Measurements from ENCODE around the gene SLC5A10.

SLC5A10 gene

DNA sequence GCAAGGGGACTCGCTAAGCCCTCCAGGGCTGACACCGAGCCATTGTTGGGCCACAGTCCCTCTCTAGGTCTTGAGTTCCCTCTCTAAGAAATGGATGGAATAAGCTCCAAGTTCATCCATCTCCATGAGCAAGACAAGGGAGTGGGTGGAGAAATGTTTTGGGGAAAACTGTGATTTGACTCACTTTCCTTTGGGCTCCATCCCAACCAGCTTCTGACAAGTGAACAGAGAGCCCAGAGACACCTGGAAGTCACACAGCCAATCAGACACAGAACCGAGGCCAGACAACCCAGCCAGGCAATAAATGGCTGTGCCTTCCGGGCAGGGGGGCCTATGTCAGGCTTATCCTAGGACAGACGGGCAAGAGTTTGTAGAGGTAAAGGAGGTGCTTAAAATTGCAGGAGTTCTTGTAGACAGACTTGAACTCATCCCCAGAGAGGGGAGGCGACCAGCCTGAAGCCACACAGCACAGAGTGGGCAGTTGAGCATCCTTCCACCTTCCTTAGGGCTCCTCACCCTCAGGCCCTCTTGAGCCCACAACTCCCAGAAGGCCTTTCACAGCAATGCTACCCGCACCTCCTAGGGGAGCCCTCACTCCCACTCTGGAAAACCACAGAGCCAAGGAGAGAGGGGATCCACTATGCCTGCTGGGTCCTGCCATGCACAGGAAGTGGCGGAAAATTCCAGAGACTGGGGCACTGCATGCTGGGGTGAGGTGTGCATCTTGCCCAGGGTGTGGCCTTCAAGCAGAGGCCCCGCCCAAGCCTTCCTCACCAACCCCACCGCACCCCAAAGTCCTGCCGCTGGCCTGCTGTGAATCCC lies 62.1 kb downstream of the SLC5A10 start:
- H3K4me3 ChIP-seq (ENCODE audit: low read length), result no peak overlapping the region
- no peak for DNase-seq (ENCODE audit: low read depth)
- TF ChIP-seq, protein P1, sequence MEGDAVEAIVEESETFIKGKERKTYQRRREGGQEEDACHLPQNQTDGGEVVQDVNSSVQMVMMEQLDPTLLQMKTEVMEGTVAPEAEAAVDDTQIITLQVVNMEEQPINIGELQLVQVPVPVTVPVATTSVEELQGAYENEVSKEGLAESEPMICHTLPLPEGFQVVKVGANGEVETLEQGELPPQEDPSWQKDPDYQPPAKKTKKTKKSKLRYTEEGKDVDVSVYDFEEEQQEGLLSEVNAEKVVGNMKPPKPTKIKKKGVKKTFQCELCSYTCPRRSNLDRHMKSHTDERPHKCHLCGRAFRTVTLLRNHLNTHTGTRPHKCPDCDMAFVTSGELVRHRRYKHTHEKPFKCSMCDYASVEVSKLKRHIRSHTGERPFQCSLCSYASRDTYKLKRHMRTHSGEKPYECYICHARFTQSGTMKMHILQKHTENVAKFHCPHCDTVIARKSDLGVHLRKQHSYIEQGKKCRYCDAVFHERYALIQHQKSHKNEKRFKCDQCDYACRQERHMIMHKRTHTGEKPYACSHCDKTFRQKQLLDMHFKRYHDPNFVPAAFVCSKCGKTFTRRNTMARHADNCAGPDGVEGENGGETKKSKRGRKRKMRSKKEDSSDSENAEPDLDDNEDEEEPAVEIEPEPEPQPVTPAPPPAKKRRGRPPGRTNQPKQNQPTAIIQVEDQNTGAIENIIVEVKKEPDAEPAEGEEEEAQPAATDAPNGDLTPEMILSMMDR (conservative IDR thresholded peaks at IDR 0.05; ENCODE audit: low read length), result no peak

DNA sequence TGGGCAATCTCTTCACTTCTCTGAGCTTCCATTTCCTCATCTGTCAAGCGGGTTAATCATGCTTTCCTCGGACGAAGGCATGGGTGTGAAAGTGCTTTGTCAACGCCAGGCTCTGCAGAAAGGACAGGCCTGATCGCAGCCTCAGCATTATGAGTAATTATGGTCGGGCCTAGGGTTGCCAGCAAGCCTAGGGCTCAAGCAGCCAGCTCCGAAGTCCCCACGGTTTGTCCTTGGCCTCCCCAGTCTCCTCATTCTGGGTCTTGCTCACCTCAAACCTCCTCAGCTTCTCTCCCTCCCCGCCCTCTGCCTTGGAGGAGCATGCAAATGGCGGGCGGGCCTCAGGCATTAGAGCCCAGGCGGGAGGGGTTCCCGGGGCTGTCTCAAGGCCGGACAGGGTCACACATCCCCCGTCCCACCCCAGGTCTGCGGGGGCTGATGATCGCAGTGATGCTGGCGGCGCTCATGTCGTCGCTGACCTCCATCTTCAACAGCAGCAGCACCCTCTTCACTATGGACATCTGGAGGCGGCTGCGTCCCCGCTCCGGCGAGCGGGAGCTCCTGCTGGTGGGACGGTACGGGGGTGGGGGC lies 62.8 kb downstream of the SLC5A10 start:
- no peak for DNase-seq (ENCODE audit: low read depth)
- H3K4me3 ChIP-seq (ENCODE audit: low read length), result no peak overlapping the region
- TF ChIP-seq, protein P1 (conservative IDR thresholded peaks at IDR 0.05; ENCODE audit: low read length), result no peak

DNA sequence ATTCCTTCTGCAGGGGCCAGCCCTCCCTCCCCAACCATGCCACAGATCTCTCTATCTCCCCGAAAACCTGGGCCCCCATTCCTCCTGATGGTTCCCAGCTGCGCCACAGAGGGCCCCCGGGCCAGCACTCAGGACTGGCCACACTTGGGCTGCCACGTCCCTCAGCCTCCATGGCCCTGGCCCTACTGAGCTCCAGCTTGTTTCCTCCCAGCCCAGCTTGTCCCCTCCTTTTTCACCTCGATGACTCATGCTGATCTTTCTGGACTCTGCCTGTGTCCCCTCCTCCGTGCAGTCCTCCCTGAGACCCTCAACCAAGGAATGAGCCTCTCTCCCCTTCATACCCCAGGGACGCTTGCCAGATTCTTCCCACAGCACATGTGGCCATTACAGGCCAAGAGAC lies 63.5 kb downstream of the SLC5A10 start:
- H3K4me3 ChIP-seq (ENCODE audit: low read length), result no peak overlapping the region
- DNase-seq (ENCODE audit: low read depth), result no peak
- TF ChIP-seq, protein P1 (conservative IDR thresholded peaks at IDR 0.05; ENCODE audit: low read length), result no peak

DNA sequence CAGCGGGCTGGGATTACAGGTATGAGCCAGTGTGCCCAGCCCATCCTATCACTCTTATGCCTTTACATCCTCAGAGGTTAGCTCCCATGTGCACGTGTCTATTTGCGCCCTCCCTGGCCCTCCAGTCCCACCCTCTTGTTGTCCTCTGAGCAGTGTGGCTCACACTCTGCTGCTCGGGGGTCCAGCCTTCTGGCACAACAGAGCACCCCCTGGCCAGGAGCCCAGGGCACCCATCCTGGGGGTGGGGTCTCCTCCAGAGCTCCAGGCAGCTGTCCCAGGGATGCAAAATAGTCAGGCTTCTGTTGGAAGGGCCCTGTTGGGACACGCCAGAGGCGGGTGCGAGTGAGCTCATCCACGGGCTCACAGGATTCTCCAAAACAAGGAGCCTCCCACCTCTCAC lies 64.3 kb downstream of the SLC5A10 start:
- no peak for DNase-seq (ENCODE audit: low read depth)
- TF ChIP-seq, protein P1 (conservative IDR thresholded peaks at IDR 0.05; ENCODE audit: low read length), result no peak
- no peak overlapping the region for H3K4me3 ChIP-seq (ENCODE audit: low read length)

DNA sequence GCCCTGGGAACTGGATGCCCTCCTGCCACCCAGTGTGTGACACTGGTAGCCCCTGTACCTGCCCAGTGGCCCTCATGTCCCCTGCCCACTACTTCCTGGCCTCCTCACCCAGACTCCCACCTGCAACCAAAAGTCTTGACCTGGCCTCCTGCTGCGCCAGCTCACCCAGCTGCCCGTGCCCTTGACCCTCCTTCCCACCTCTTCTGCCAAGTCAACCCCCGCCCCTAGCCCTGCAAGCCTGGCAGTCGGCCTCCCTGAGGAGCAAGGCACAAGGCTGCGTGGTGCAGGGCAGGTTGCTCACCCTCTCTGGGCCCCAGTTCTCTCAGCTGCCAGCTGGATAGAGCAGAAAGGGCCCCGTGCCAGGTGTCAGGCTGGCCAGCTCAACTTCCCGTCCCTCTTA lies 64.9 kb downstream of the SLC5A10 start:
- TF ChIP-seq, protein P1 (conservative IDR thresholded peaks at IDR 0.05; ENCODE audit: low read length), result no peak
- no peak for DNase-seq (ENCODE audit: low read depth)
- no peak overlapping the region for H3K4me3 ChIP-seq (ENCODE audit: low read length)

DNA sequence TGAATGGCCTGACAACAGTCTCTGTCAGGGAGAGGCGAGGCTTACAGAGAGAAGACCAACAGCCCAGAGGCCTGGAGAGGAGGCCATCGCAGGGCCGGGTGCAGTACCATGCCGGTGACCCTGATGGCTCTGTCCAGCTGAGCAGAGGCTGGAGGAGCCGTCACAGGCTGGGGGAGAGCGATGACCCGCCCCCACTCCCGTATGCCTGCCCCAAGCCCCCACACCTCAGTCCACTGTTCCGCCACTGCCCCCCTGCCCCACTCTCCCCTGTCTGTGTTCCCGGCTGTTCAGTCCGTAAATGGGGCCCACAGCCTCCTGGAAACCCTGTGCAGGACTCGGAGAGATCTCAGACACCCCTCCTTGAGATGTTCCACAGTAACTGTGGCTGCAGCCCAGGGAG lies 65.4 kb downstream of the SLC5A10 start:
- TF ChIP-seq, protein P1 (conservative IDR thresholded peaks at IDR 0.05; ENCODE audit: low read length), result no peak
- DNase-seq (ENCODE audit: low read depth), result no peak
- H3K4me3 ChIP-seq (ENCODE audit: low read length), result no peak overlapping the region
